ENCODE measurements around the gene KIF1B. TPM values are rescaled to one million over a fixed set of nuclear protein-coding genes. Genes with fewer than 3 reads are reported as not detected.

KIF1B gene
- total and polyA plus RNA-seq, 2 donors from 2014 or later = 8.0 to 46.4 TPM

DNA sequence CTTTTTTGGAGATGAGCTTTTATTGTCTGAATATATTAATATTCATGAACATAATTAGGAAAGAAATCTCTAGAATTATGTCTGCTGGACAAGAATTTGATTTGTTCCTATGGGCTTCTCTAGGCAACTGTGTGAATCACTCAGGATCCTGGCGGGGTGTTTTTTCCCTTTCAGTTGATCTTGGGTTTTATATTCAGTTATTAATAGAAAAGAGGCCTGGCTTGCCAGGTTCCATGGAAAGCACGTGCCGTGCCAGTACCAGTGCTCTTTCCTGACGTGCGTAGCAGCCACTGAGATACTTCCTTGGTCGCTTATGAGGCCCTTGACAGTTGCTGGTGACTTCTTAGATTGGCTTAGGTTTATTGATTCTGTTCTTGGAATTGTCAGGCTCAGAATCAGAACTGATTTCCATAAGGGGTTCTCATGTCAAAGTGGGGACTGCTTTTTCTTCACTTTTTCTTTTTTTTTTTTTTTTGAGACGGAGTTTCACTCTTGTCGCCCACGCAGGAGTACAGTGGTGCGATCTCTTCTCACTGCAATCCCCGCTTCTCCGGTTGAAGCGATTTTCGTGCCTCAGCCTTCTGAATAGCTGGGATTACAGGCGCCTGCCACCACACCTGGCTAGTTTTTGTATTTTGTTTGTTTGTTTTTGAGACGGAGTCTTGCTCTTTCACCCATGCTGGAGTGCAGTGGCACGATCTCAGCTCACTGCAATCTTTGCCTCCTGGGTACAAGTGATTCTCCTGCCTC lies 48.7 kb upstream of the KIF1B start:
- FAIRE-seq = no peak
- Histone ChIP-seq H3K27ac (ENCODE audit: low read depth in 2 of 2, low read length in 2 of 2) (no peak overlapping the region), H3K9me3 (ENCODE audit: control insufficient read depth in 2 of 3, insufficient read depth in 1 of 3, low read length in 3 of 3) (no peaks in the 10 kb centered on the region), H3K9ac (ENCODE audit: low read length in 3 of 3) (no peak overlapping the region), H3K4me1 (ENCODE audit: control insufficient read depth in 2 of 3, insufficient read depth in 2 of 3, low read depth in 1 of 3, low read length in 3 of 3) (no peaks in the 10 kb centered on the region), H3K27me3 (ENCODE audit: control insufficient read depth, insufficient read depth, low read length) (no peaks in the 10 kb centered on the region), H3K4me3 (ENCODE audit: low read length in 3 of 3) (no peak overlapping the region), H3K36me3 (ENCODE audit: control insufficient read depth in 2 of 3, insufficient read depth in 3 of 3, low read length in 3 of 3) (peaks cover 0 to 28% (median 28%) of the 10 kb centered on the region in 3 donors)
- TF ChIP-seq, protein P1, sequence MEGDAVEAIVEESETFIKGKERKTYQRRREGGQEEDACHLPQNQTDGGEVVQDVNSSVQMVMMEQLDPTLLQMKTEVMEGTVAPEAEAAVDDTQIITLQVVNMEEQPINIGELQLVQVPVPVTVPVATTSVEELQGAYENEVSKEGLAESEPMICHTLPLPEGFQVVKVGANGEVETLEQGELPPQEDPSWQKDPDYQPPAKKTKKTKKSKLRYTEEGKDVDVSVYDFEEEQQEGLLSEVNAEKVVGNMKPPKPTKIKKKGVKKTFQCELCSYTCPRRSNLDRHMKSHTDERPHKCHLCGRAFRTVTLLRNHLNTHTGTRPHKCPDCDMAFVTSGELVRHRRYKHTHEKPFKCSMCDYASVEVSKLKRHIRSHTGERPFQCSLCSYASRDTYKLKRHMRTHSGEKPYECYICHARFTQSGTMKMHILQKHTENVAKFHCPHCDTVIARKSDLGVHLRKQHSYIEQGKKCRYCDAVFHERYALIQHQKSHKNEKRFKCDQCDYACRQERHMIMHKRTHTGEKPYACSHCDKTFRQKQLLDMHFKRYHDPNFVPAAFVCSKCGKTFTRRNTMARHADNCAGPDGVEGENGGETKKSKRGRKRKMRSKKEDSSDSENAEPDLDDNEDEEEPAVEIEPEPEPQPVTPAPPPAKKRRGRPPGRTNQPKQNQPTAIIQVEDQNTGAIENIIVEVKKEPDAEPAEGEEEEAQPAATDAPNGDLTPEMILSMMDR (IDR thresholded peaks at IDR 0.05; ENCODE audit: borderline replicate concordance, extremely low read depth, insufficient read depth) = no peak
- no peak for DNase-seq
- intact Hi-C loops (cut with DNase I) = no loop called here

DNA sequence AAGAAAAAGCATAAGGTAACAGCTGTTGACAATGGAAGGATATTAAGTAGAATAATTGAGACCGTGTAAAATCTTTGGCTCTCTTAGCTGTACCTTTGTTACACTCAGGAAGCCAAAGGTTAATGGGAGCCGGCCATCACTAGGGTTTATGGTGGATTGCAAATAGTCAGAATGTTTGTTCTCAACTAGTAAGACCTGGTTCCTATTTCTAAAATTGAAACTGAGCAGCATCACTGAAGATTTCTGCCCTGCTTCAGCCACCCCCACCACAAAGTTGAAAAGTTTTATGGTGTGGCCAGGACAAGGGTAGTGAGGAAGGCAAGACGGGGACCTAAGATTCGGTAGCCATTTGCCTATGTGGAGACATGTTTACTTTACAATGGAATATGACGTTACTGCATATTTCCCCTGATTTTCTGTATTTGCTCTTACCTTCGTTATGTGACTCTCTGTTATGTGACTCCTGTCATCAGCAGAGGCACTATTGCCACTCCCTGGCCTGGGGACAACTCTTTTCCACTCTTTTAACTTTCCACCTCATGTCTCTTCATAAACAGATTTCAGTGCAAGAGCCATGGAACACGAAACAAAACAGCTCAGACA lies 41.4 kb upstream of the KIF1B start:
- Histone ChIP-seq H3K27ac (ENCODE audit: low read depth in 2 of 2, low read length in 2 of 2) (no peak overlapping the region), H3K9me3 (ENCODE audit: control insufficient read depth in 2 of 3, insufficient read depth in 1 of 3, low read length in 3 of 3) (no peaks in the 10 kb centered on the region), H3K9ac (ENCODE audit: low read length in 3 of 3) (no peak overlapping the region), H3K36me3 (ENCODE audit: control insufficient read depth in 2 of 3, insufficient read depth in 3 of 3, low read length in 3 of 3) (peaks cover 6 to 51% (median 36%) of the 10 kb centered on the region in 3 donors), H3K4me1 (ENCODE audit: control insufficient read depth in 2 of 3, insufficient read depth in 2 of 3, low read depth in 1 of 3, low read length in 3 of 3) (no peaks in the 10 kb centered on the region), H3K4me3 (ENCODE audit: low read length in 3 of 3) (no peak overlapping the region), H3K27me3 (ENCODE audit: control insufficient read depth, insufficient read depth, low read length) (no peaks in the 10 kb centered on the region)
- FAIRE-seq (no peak), DNase-seq (no peak)
- TF ChIP-seq, protein P1 (IDR thresholded peaks at IDR 0.05; ENCODE audit: borderline replicate concordance, extremely low read depth, insufficient read depth) = no peak
- intact Hi-C loops (cut with DNase I) = no loop called here

DNA sequence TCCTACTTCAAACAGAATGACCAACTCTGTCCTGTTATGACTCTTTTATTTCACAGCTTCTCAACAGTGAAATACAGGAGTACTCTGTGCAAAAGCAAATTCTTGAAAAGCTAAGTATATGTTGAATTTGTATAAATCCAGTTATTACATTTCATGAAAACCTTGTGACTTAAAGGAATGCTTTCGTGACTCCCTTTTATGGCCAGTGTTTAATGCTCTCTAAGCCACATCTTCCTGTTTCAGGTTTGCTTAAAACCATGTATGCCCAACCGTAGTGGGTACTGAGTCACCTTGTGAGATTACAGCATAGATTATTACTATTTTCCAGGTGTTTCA lies 40.2 kb upstream of the KIF1B start:
- FAIRE-seq = no peak
- TF ChIP-seq, protein P1 (IDR thresholded peaks at IDR 0.05; ENCODE audit: borderline replicate concordance, extremely low read depth, insufficient read depth) = no peak
- intact Hi-C loops (cut with DNase I) = no loop called here
- Histone ChIP-seq H3K27me3 (ENCODE audit: control insufficient read depth, insufficient read depth, low read length) (no peaks in the 10 kb centered on the region), H3K9me3 (ENCODE audit: control insufficient read depth in 2 of 3, insufficient read depth in 1 of 3, low read length in 3 of 3) (no peaks in the 10 kb centered on the region), H3K27ac (ENCODE audit: low read depth in 2 of 2, low read length in 2 of 2) (no peak overlapping the region), H3K4me3 (ENCODE audit: low read length in 3 of 3) (no peak overlapping the region), H3K4me1 (ENCODE audit: control insufficient read depth in 2 of 3, insufficient read depth in 2 of 3, low read depth in 1 of 3, low read length in 3 of 3) (no peaks in the 10 kb centered on the region), H3K9ac (ENCODE audit: low read length in 3 of 3) (no peak overlapping the region), H3K36me3 (ENCODE audit: control insufficient read depth in 2 of 3, insufficient read depth in 3 of 3, low read length in 3 of 3) (peaks cover 6 to 43% (median 31%) of the 10 kb centered on the region in 3 donors)
- DNase-seq = no peak
